HEK293 (cell line): ENCODE data around the gene TAF1L.

Experiments
- CTCF ChIA-PET: fragments of 350-600 bp; formaldehyde crosslinking; extraction: SDS; loops from one replicate; lab custom pipeline; 2021; ENCODE audit warnings: antibody characterized with exemption; lab: Yijun Ruan, JAX
- POLR2A ChIA-PET: fragments of 300-600 bp; formaldehyde crosslinking; extraction: SDS; loops from one replicate; lab custom pipeline; 2020; ENCODE audit warnings: antibody characterized with exemption, inconsistent platforms; lab: Yijun Ruan, JAX
- H3K27ac ChIP-seq: fragments of 200-500 bp; sonication (Bioruptor generic); 2 replicates; pipeline ENCODE4 v1.5.1; 2014; ENCODE audit warnings: low read depth, low read length, control low read depth, inconsistent platforms; ENCODE audit errors: extremely low read depth
- H3K36me3 ChIP-seq, 2 experiments: fragments of 200-500 bp in 1 of 2; sonication (Bioruptor generic) in 1 of 2; 1 replicate in 1 of 2; 2 replicates in 1 of 2; pipeline ENCODE4 v1.5.1; 2014 to 2017; ENCODE audit warnings: inconsistent platforms in 2 of 2, low read length in 2 of 2; ENCODE audit not compliant: control insufficient read depth in 2 of 2, insufficient read depth in 1 of 2
- H3K4me1 ChIP-seq: fragments of 200-500 bp; sonication (Bioruptor generic); 2 replicates; pipeline ENCODE4 v1.5.1; 2014; ENCODE audit warnings: mild to moderate bottlenecking, low read length, inconsistent platforms; ENCODE audit not compliant: control insufficient read depth, insufficient read depth
- H3K4me3 ChIP-seq: 2 replicates; pipeline ENCODE4 v1.5.1; 2011; ENCODE audit warnings: low read depth, mild to moderate bottlenecking, control low read depth, low read length, moderate library complexity
- H3K9me3 ChIP-seq: fragments of 200-500 bp; sonication (Bioruptor generic); 2 replicates; pipeline ENCODE4 v1.5.1; 2014; ENCODE audit warnings: low read depth, low read length, inconsistent platforms; ENCODE audit not compliant: control insufficient read depth, insufficient read depth
- CTCF ChIP-seq: fragments of 450-650 bp; formaldehyde crosslinking; IDR thresholded peaks from 2 replicates; pipeline ENCODE4 v1.5.1; 2016; ENCODE audit warnings: missing biosample characterization, missing genetic modification characterization
- EGR2 ChIP-seq: fragments of 450-650 bp; formaldehyde crosslinking; IDR thresholded peaks from 2 replicates; pipeline ENCODE4 v1.5.1; 2016; ENCODE audit warnings: low read depth, missing biosample characterization, missing genetic modification characterization
- GFI1B ChIP-seq: fragments of 450-650 bp; formaldehyde crosslinking; IDR thresholded peaks from 2 replicates; pipeline ENCODE4 v1.5.1; 2016; ENCODE audit warnings: missing biosample characterization, missing genetic modification characterization
- GLIS2 ChIP-seq: fragments of 450-650 bp; formaldehyde crosslinking; IDR thresholded peaks from 2 replicates; pipeline ENCODE4 v1.5.1; 2016; ENCODE audit warnings: missing biosample characterization, missing genetic modification characterization
- HOXC10 ChIP-seq: sonication (generic); formaldehyde crosslinking; IDR thresholded peaks from 2 replicates; pipeline ENCODE4 v1.8.1; 2023; ENCODE audit warnings: mild to moderate bottlenecking, missing genetic modification reagents
- KLF1 ChIP-seq: fragments of 450-650 bp; formaldehyde crosslinking; IDR thresholded peaks from 2 replicates; pipeline ENCODE4 v1.5.1; 2016; ENCODE audit warnings: missing biosample characterization, missing genetic modification characterization
- PRDM4 ChIP-seq: fragments of 450-650 bp; formaldehyde crosslinking; IDR thresholded peaks from 2 replicates; pipeline ENCODE4 v1.5.1; 2017; ENCODE audit warnings: missing biosample characterization, missing genetic modification characterization
- SP2 ChIP-seq: fragments of 450-650 bp; formaldehyde crosslinking; IDR thresholded peaks from 2 replicates; pipeline ENCODE4 v1.5.1; 2016; ENCODE audit warnings: missing biosample characterization, missing genetic modification characterization
- ZBTB11 ChIP-seq: fragments of 450-650 bp; formaldehyde crosslinking; conservative IDR thresholded peaks from 2 replicates; pipeline ENCODE4 v1.5.1; 2016; ENCODE audit warnings: low read depth, missing biosample characterization, missing genetic modification characterization
- ZEB2 ChIP-seq: fragments of 450-650 bp; formaldehyde crosslinking; IDR thresholded peaks from 2 replicates; pipeline ENCODE4 v1.5.1; 2016; ENCODE audit warnings: missing biosample characterization, missing genetic modification characterization
- ZFP37 ChIP-seq: fragments of 450-650 bp; formaldehyde crosslinking; IDR thresholded peaks from 2 replicates; pipeline ENCODE4 v1.5.1; 2016; ENCODE audit warnings: missing biosample characterization, missing genetic modification characterization
- ZNF10 ChIP-seq: fragments of 450-650 bp; formaldehyde crosslinking; IDR thresholded peaks from 2 replicates; pipeline ENCODE4 v1.5.1; 2017; ENCODE audit warnings: missing biosample characterization, missing genetic modification characterization
- ZNF114 ChIP-seq: fragments of 450-650 bp; formaldehyde crosslinking; IDR thresholded peaks from 2 replicates; pipeline ENCODE4 v1.5.0; 2017; ENCODE audit warnings: missing biosample characterization, missing genetic modification characterization
- ZNF146 ChIP-seq: fragments of 450-650 bp; formaldehyde crosslinking; IDR thresholded peaks from 2 replicates; pipeline ENCODE4 v1.5.1; 2016; ENCODE audit warnings: missing biosample characterization, missing genetic modification characterization
- ZNF157 ChIP-seq: fragments of 450-650 bp; formaldehyde crosslinking; IDR thresholded peaks from 2 replicates; pipeline ENCODE4 v1.5.1; 2016; ENCODE audit warnings: missing biosample characterization, missing genetic modification characterization
- ZNF24 ChIP-seq: fragments of 450-650 bp; formaldehyde crosslinking; IDR thresholded peaks from 2 replicates; pipeline ENCODE4 v1.5.1; 2016; ENCODE audit warnings: missing biosample characterization, missing genetic modification characterization
- ZNF266 ChIP-seq: fragments of 450-650 bp; formaldehyde crosslinking; IDR thresholded peaks from 2 replicates; pipeline ENCODE4 v1.5.1; 2016; ENCODE audit warnings: missing biosample characterization, missing genetic modification characterization, low read depth
- ZNF311 ChIP-seq: fragments of 450-650 bp; formaldehyde crosslinking; IDR thresholded peaks from 2 replicates; pipeline ENCODE4 v1.5.1; 2017; ENCODE audit warnings: missing biosample characterization, missing genetic modification characterization, borderline replicate concordance
- ZNF341 ChIP-seq: fragments of 450-650 bp; formaldehyde crosslinking; IDR thresholded peaks from 2 replicates; pipeline ENCODE4; 2016; ENCODE audit warnings: low read depth, missing biosample characterization, missing genetic modification characterization
- ZNF394 ChIP-seq: fragments of 450-650 bp; formaldehyde crosslinking; IDR thresholded peaks from 2 replicates; pipeline ENCODE4 v1.5.1; 2016; ENCODE audit warnings: missing biosample characterization, missing genetic modification characterization, mild to moderate bottlenecking, moderate library complexity, borderline replicate concordance
- ZNF423 ChIP-seq: fragments of 450-650 bp; formaldehyde crosslinking; IDR thresholded peaks from 2 replicates; pipeline ENCODE4 v1.5.1; 2016; ENCODE audit warnings: missing biosample characterization, missing genetic modification characterization
- ZNF433 ChIP-seq: fragments of 450-650 bp; formaldehyde crosslinking; IDR thresholded peaks from 2 replicates; pipeline ENCODE4 v1.5.1; 2016; ENCODE audit warnings: missing biosample characterization, missing genetic modification characterization, low read depth
- ZNF488 ChIP-seq: fragments of 450-650 bp; formaldehyde crosslinking; IDR thresholded peaks from 2 replicates; pipeline ENCODE4 v1.5.1; 2016; ENCODE audit warnings: missing biosample characterization, missing genetic modification characterization
- ZNF514 ChIP-seq: fragments of 450-650 bp; formaldehyde crosslinking; IDR thresholded peaks from 2 replicates; pipeline ENCODE4 v1.5.1; 2016; ENCODE audit warnings: missing biosample characterization, missing genetic modification characterization
- ZNF544 ChIP-seq: fragments of 450-650 bp; formaldehyde crosslinking; IDR thresholded peaks from 2 replicates; pipeline ENCODE4 v1.5.0; 2017; ENCODE audit warnings: missing biosample characterization, missing genetic modification characterization
- ZNF658 ChIP-seq: fragments of 450-650 bp; formaldehyde crosslinking; IDR thresholded peaks from 2 replicates; pipeline ENCODE4; 2016; ENCODE audit warnings: missing biosample characterization, missing genetic modification characterization
- ZNF692 ChIP-seq: fragments of 450-650 bp; formaldehyde crosslinking; IDR thresholded peaks from 2 replicates; pipeline ENCODE4 v1.5.1; 2016; ENCODE audit warnings: missing biosample characterization, missing genetic modification characterization
- ZNF777 ChIP-seq: fragments of 450-650 bp; formaldehyde crosslinking; IDR thresholded peaks from 2 replicates; pipeline ENCODE4 v1.5.1; 2017; ENCODE audit warnings: missing biosample characterization, missing genetic modification characterization, borderline replicate concordance

Gene TAF1L

GRCh38 chr9:32625320-32625719 lies 10.1 kb downstream of the TAF1L start:
- CTCF ChIA-PET: no interaction called here
- Histone ChIP-seq H3K9me3 (no peaks in the 10 kb centered on the region), H3K36me3 (no peaks in the 10 kb centered on the region), H3K4me3 (no peak overlapping the region), H3K4me1 (no peaks in the 10 kb centered on the region), H3K27ac (no peak overlapping the region)
- TF ChIP-seq ZNF544 (tag by site-specific recombination) (no peak), ZFP37 (no peak), GFI1B (tag by site-specific recombination) (no peak), SP2 (tag by site-specific recombination) (no peak), ZNF24 (no peak), ZNF10 (tag by site-specific recombination) (no peak), ZNF394 (tag by site-specific recombination) (no peak), ZNF658 (tag by site-specific recombination) (no peak), KLF1 (tag by site-specific recombination) (no peak), ZNF692 (tag by site-specific recombination) (no peak), GLIS2 (tag by site-specific recombination) (no peak)
- POLR2A ChIA-PET: no interaction called here

GRCh38 chr9:32622948-32623347 lies 12.5 kb downstream of the TAF1L start:
- H3K4me1 ChIP-seq: no peaks in the 10 kb centered on the region
- POLR2A ChIA-PET: no interaction called here
- H3K4me3 ChIP-seq: no peak overlapping the region
- H3K36me3 ChIP-seq: no peaks in the 10 kb centered on the region
- no peaks in the 10 kb centered on the region for H3K9me3 ChIP-seq
- CTCF ChIA-PET: no interaction called here
- TF ChIP-seq ZNF341 (no peak), EGR2 (tag by site-specific recombination) (no peak), ZNF777 (tag by site-specific recombination) (no peak), ZNF146 (tag by site-specific recombination) (no peak), ZNF423 (tag by site-specific recombination) (no peak), HOXC10 (CRISPR knock-in tag) (no peak), ZNF311 (tag by site-specific recombination) (no peak), ZNF658 (tag by site-specific recombination) (no peak), ZNF157 (tag by site-specific recombination) (no peak), ZEB2 (no peak), ZNF514 (tag by site-specific recombination) (no peak), ZNF114 (tag by site-specific recombination) (no peak), ZNF433 (tag by site-specific recombination) (no peak), ZBTB11 (tag by site-specific recombination) (no peak), PRDM4 (tag by site-specific recombination) (no peak), CTCF (tag by site-specific recombination) (no peak), ZNF488 (tag by site-specific recombination) (no peak), ZNF266 (tag by site-specific recombination) (no peak)
- TF ChIP-seq, all 188 proteins: peak for 0
- H3K27ac ChIP-seq: no peak overlapping the region
